HPDE6-E6E7 (cell line): Measurements from ENCODE around the gene SUN1.

Experiments
- DNase-seq: peaks from one replicate; pipeline ENCODE4 v3.0.0; 2011; ENCODE audit warnings: missing footprints; ENCODE audit errors: extremely low spot score

The SUN1 gene

DNA sequence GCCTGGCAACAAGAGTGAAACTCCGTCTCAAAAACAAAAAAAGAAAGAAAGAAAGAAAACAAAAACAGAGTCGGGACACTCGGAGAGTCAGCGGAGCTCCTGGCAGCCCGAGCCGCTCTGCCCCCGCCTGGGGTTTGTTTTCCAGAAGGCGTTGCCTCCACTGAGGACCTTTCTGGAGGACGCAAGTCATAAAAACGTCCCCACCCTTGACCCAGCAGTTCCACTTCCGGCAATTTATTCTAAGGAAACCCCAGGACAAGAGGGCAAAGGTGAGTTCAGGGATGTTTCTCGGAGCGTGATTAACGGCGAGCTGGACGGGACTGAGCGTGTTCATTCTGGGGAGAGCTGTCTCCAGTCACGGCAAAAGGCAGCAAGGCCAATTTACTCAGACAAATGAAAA lies 27.0 kb upstream of the SUN1 start:
- no peak for DNase-seq

DNA sequence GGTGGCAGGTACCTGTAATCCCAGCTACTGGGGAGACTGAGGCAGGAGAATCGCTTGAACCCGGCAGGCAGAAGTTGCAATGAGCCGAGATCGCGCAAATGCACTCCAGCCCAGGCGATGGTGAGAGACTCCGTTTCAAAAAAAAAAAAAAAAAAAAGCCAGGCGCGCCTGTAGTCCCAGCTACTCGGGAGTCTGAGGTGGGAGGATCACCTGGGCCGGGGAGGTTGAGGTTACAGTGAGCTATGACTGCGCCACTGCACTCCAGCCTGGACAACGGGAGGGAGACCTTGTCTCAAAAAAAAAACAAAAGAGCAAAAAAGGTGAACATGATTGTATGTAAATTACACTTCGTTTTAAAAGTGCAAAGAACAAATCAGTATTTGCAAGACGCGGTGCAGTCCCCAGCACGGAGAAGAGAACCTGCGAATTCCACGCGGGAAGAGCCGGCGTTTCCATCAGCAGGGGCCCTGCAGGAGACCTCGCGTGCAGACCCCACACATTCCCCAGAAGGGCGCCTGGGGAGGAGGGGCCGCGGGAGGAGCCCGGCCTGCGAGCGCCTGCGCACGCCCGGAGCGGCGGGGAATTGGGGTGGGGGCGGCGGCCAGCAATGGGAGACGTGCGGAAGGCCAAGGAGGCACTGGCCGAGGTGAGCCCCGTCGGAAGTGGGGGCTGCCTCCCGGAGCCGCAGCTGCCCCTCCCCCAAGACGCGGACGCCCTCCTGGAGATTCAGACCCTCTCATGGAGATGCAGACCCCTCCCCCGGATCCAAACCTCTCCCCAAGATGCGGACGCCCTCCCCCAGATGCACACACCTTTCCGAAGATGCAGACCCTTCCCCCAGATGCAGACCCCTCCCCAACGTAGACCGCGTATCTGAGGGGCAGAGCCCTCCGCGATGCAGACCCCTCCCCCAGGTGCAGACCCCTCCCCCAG lies 16.7 kb upstream of the SUN1 start:
- DNase-seq = no peak

DNA sequence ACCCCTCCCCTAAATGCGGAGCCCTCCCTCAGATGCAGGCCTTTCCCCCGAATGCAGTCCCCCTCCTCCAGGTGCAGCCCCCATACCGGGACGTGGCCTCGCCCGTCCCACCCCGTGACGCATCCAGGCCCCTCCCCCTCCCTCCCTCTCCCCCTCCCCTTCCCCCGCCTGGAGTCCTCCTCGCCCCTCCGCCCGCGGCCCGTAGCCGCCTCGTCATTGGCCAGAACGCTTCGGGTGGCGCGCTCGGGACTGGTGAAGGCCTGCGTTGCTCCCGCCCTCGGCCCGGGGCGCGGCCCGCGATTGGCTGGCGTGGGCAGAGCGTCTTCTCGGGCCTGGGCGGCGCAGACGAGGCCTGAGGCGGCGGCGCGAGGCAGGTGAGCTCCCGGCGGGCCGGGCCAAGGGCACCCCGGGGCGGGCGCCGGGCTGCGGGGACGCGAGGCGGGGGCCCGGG lies 16.0 kb upstream of the SUN1 start:
- peak; percentile 94 for DNase-seq

DNA sequence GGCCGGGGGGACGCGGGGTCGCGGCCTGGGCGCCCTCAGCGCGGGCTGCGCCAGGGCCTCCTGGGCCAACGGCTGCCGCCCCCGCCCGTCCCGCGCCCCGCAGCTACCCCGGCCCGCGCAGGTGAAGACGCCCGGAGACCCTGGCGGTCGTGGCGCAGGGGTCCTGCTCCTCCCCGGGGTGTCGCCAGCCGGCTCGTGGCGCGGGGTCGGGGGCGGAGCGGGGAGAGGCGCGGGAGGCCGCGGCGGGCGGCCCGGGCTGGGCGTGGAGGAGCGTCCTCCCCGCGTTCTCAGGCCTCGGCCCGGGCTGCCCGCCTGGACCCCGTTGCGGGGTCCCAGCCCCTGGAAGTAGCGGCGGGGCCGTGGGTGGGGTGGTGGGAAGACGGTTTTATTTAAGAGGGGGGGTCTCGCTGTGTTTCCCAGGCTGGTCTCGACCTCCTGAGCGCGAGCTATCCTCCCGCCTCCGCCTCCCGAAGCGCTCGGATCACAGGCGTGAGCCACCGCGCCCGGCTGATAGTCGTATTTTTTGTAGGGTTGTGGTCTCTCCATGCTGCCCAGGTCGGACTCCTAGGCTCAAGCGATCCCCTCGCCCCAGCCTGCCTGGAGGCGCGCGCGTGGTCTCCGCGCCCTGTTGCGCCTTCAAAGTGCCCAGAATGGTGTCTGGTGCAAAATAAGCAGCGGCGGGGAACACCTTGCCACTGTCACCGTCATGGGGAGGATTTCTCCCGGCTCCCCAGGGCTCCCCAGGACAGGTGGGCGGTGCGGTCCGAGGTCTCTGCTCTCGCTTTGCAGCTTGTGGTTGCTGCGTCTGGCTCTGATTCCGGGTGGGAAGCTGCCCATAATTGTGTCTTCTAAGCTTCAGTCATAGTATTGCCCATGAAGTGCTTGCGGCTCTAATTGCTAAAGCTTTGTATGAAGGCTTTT lies 15.3 kb upstream of the SUN1 start:
- no peak for DNase-seq

DNA sequence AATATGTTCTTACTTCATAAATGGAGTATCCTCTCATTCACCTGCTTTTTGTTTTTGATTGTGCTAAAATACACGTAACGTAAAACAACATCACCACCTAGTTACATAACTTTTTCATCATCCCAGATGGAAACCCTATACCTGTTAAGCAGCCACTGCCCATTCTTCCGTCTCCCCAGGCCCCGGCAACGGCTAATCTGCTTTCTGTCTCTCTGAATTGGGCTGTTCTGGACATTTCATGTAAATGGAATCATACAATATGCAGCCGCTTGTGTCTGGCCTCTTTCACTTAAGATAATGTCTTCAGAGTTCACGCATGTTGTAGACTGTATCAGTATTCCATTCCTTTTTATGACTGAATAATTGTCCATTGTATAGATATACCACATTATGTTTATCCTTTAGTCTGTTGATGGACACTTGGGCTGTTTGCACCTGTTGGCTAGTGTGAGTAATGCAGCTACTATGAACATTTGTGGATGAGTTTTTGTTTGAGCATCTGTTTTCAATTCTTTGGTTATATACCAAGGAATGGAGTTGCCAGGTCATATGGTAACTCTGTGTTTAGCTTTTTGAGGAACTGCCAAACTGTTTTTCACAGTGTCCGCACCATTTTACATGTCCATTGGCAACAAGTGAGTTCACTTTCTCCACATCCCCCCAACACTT lies 14.1 kb upstream of the SUN1 start:
- DNase-seq = no peak

DNA sequence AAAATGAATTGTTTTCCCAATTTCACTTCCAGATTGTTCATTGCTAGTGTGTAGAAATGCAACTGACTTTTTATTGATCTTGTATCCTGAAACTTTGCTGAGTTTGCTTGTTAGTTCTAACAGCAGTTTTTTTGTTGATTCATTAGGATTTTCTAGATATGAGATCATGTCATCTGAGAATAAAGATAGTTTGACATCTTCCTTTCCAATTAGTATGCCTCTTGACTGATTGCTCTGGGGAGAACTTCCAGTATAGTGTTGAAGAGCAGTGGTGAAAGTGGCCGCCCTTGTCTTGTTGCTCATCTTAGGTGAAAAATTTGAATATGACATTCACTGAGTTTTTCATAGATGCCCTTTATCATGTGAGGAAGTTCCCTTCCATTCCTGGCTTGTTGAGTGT lies 11.9 kb upstream of the SUN1 start:
- DNase-seq = no peak

DNA sequence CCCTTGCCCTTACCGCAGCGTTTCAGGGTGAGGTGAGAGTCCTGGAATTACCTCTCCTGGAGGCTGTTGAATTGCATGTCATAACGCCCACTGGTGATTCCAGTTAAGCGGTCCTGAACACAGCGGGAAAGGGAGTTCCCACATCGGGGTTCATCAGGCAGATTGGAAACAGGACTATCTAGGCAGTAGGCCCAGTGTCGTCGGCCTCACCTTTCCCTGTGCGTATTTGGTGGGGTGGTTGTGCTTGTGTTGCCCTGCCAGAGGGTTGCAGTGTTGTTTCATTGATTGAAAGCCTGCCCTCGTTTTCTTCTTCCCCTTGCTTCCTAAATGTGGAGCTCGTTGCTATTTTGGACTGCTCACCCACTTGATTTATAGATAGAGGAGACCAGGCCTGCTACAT lies 10.6 kb upstream of the SUN1 start:
- DNase-seq = no peak

DNA sequence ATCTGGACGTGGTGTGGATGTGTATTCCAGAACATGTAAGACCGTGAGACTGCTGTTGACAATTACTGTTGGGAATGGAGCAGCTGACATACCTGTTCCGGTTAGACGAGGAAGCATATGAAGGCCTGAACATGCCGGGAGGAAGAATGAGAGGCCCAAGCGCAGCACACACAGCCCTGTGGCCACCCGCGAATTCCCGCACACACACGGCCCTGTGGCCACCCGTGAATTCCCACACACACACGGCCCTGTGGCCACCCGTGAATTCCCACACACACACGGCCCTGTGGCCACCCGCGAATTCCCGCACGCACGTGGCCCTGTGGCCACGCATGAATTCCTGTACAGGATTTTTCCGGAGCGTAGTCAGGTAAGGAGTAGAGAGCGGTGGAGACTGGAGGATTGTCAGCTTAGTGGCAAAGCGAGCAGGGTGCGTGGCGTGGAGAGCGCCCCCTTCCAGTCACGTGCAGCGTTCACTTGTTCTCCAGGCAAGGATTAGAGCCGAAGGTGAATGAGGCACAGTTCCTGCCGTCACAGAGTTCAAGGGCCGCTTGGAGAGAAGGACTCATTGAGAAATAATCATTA lies 9.5 kb upstream of the SUN1 start:
- DNase-seq = no peak

DNA sequence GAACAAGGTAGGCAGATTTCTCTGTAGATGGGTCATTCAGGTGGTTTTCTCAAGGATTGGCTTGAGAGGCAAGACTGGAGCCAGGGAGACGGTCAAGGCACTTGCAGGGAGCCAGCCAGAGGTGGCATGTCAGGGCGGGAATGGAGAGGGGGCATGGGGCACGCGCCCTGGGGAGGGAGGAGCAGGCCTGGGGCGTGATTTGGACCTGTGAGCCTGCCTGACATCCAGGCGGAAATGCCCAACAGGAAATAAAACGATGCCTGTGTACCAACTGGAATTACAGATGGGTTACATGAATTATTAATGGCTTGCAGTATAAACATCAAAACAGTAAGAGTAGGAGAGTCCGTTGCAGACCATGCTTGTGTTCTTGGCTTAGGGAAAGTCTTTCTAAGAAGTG lies 8.6 kb upstream of the SUN1 start:
- no peak for DNase-seq

DNA sequence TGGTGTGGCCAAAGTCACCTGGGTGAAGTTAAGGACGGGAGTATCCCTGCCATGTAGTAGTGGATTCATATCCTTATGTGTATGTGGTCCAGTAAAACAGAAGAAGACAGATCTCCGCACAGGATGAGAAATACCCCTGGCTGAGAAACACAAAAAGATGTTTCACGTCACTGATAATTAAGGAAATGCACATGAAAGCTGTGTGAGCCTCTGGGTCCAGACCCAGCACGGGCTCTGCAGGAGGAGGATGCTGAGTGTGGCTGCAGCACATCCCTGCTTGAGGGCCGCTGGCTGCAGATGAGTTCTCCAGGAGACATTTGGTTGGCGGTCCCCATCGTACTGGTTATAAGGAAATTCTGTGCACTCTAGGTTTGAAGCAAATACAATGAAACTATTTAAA lies 8.2 kb upstream of the SUN1 start:
- no peak for DNase-seq

DNA sequence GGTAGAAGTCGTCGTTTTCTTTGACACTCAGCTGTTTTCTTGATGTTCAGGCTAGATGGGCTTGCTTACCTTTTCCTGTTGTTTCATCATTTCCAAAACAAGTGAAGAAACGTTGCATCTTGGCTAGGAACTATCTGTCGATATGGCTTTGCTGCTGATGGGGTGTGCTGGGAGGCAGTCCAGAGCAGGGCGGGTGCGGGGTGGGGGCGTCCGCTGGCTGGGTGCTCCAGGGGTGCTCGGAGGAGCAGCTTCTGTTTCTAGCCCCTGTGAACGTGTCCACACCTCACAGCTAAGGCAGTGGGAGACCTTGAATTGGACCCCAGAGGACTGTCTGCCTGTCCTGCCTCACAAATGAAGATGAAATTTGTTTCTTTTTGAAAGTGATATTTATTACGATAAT lies 7.6 kb upstream of the SUN1 start:
- no peak for DNase-seq

DNA sequence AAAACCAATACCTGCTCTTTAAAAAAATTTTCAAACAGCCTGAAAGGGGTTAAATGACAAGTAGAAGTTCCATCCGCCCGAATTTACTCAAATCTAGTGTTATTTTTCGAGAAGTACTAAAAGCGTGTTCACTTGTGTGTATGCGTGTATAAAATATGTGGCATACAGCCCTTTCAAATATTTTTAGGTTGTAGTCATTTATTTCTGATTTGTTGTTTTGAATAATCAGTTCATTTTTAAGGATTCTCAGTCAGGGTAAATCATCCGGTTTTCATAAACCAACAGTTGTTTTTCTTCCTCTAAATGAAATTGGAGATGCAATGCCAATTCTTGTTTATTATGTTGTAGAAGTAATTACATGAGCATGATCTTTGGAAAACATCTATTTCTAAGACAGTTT lies 6.9 kb upstream of the SUN1 start:
- no peak for DNase-seq

DNA sequence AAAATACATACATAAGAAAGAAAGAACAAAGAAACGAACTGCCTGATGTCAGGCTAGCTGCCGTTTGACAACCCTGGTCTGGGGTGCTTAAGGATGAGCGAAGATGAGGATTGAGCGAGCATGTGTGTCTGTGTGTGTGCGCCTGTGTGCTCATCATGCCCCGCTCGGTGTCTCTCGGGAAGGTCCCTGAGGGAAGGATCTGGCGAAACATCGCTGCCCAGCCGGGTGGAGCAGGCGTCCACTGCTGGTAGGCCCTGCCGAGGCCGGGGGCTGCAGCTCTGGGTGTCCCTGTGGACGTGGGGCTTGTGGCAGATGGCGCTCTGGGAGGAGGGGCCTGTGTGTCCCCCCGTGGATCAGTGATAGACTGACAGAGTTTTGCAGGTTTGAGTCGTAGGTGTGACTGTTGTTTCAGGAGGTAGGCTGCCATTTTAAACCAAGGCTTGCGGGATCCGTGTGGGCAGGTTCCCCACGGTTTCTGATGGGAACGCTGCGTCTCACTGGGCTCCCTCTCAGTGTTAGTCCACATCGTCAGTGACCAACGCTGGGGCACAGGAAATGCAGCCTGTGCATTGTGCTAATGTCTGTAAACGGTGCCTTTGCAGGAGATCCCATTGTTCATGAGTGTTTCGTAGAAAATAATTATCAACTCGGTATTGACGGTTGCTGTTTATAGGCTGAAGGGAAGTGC lies 5.9 kb upstream of the SUN1 start:
- no peak for DNase-seq

DNA sequence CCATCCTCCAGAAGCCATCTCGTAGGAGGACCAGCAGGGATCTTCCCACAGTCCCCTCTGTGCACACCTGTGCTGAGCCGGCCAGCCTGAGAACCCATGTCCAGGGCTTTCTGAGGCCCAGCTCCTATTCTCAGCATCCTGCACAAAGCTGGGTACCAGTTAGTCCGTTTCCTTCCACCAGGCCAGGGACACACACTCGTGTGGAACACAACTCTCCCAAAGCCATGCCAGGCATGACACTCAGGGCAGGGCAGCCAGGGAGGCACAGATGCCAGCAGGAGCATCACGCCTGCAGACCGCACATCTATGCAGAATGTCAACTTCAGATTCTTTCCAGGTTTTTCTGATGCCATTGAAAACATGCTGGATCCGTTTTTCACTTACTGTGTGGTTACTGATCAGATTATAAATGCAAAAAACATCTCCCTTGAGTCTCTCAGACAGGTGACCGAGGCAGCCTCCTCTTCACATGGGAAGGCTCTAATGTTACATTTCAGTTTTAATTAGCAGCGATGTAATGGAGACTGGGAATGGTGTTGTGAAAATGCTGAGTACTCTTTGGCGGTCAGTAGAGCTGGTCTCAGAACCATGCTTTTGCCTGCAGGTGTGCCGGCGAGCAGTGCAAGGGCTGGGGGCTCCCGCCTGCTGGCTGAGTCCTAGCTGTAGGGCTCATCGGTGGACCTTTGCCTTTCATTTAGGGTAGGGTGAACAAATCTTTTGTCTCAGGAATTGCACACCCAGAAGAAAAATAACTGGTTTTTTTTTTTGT lies 3.3 kb upstream of the SUN1 start:
- no peak for DNase-seq

DNA sequence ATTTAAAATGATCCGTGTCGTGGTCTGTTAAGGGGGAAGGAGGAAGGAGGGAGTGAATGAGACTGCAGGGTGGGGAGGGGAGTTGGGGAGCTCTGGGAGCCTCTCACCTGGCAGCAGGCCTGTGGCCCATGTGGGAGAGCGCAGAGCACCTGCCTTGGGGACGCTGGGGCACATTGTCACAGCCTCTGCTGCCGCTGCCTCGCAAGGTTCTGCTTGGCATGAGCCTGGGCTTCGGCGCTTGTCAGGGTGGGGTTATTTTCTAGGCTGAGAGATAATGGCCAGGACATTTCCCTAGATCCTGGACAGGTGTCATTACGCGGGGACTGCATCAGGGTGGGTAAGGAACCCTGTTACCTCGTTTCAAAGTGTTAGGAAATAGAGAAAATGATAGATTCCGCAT lies 2.2 kb upstream of the SUN1 start:
- DNase-seq = no peak

DNA sequence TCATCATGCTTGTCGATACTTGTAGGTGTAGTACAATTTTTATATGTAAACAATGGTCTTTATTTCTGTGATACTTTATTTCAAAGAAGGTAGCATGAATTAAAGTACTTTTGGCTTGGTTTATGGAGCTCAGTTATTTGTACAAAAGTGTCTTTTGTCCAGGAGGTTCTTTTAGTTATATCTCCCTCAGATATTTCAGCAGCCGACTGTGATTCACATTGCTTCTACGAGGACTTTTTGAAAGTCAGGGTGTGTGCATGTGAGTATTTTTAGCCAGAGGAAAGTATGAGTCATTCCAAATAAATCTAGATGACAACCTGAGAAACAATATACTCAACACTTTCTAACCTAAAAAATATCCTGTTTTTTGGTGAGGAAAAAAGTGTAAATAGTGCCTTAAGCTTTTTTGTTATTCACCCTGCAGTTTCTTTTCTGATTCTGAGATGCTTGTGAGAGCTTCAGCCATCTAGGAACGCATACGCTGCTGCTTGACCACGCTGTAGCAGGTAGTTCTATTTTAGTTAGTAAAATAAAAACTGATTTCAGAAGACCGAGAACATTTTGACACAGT lies 595 bp upstream of the SUN1 start:
- DNase-seq = peak; percentile 76

DNA sequence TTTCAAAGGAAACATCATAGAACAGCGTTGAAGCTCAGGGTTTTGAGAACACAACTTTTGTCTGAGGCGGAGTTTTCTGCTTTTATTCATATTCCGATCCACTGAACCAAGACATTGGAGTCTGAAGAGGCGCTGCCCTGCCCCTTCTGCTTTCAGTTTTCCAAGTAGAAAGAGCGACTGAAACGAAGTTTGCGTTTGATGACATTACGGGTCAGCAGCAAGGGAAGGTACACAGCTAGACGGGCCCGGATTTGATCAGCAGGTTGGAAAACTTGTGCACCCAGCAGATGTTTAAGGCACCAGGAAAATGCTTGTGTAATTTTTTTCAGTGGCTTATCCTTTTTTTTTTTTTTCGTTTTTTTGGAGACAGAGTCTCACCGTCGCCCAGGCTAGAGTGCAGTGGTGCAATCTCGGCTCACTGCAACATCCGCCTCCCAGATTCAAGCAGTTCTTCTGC lies 720 bp downstream of the SUN1 start:
- no peak for DNase-seq

DNA sequence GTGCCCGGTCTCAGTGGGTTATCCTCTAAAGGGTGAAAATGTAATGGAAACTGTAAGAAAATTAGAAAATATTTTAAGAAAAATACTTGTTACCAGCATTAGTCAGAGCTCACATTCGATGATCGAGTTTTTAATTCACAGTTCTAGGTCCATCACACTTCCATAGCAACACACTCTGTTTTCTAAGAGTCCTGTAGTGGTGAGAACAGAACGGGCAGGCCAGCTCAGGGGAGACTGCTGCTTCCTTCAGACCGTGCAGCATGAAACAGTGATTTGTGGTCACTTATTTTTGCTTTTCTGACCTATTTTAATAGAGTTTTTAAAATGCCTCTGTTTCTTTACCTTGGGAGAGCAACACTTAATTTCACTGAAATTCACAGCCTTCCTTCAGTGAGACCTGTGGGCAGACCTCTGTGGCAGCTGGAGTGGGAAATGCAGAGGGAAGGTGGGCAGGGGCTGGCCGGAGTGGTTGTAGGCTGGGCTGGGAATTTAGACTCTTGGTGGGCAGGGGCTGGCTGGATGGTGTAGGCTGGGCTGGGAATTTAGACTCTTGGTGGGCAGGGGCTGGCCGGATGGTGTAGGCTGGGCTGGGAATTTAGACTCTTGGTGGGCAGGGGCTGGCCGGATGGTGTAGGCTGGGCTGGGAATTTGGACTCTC lies 1.5 kb downstream of the SUN1 start:
- DNase-seq = no peak

DNA sequence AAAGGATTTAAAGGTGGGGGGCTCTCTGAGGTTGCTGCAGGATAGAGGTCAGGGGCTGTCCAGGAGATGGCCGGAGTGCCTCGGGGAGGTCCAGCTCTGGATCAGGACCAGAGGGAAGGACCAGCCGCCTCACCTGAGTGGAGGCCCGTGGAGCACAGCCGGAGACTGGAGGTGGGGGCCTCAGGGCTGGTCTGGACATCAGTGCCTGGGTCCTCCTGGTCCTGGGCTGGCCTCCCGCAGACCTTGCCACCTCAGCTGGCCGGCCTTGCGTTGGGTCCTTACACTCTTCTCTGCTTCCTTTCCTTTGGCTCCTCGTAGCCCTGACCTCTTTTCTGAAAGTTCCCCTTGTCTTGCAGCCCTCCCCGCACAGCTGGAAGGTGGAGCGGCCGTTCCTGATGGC lies 2.0 kb downstream of the SUN1 start:
- no peak for DNase-seq
